K562 (cell line): ENCODE measurements around the gene NCOA3. TPM values are rescaled to one million over a fixed set of nuclear protein-coding genes. Genes with fewer than 3 reads are reported as not detected.

ENCODE experiments used
- ATF7 ChIP-seq: fragments of 450-650 bp; IDR thresholded peaks from 2 replicates; pipeline ENCODE4 v1.7.1; 2014; ENCODE audit warnings: mild to moderate bottlenecking, moderate library complexity
- BRD4 ChIP-seq: fragments of 200-600 bp; sonication (generic); IDR thresholded peaks from 2 replicates; pipeline ENCODE4 v1.6.1; 2017; ENCODE audit warnings: inconsistent platforms
- CBX5 ChIP-seq: IDR thresholded peaks from 2 replicates; pipeline ENCODE4 v1.6.1; 2014; ENCODE audit warnings: low read depth, borderline replicate concordance
- KDM1A ChIP-seq, 2 experiments: fragments of 450-650 bp; IDR thresholded peaks; 2 replicates each; pipeline ENCODE4 v1.6.1; 2016; ENCODE audit warnings: mild to moderate bottlenecking in 2 of 2
- MTA2 ChIP-seq: fragments of 450-650 bp; IDR thresholded peaks from 2 replicates; pipeline ENCODE4 v1.6.1; 2016; ENCODE audit warnings: low read depth
- SMARCB1 ChIP-seq: IDR thresholded peaks from 2 replicates; pipeline ENCODE4 v1.6.1; 2011; ENCODE audit warnings: improper control_type of control experiment, low read depth; ENCODE audit not compliant: insufficient read length
- TCF7L2 ChIP-seq: fragments of 150-350 bp; IDR thresholded peaks from 2 replicates; pipeline ENCODE4 v1.6.1; 2016; ENCODE audit warnings: low read depth, mild to moderate bottlenecking, low read length, moderate library complexity
- THAP7 ChIP-seq: fragments of 250-450 bp; sonication (Bioruptor Pico); IDR thresholded peaks from 2 replicates; pipeline ENCODE4 v1.5.0; 2021
- TRIM24 ChIP-seq, 2 experiments: fragments of 450-650 bp; IDR thresholded peaks; 2 replicates each; pipeline ENCODE4 v1.6.1; 2016
- TRIM28 ChIP-seq: fragments of 450-650 bp; IDR thresholded peaks from 2 replicates; pipeline ENCODE4 v1.6.1; 2017
- ZBTB8A ChIP-seq: fragments of 450-650 bp; IDR thresholded peaks from 2 replicates; pipeline ENCODE4 v1.6.1; 2018; ENCODE audit warnings: mild to moderate bottlenecking, moderate library complexity; ENCODE audit not compliant: partially characterized antibody
- ZNF277 ChIP-seq: fragments of 250-450 bp; sonication (Bioruptor Pico); IDR thresholded peaks from 2 replicates; pipeline ENCODE4 v1.8.0; 2022; ENCODE audit warnings: inconsistent platforms, mild to moderate bottlenecking, moderate library complexity, borderline replicate concordance
- ZNF75A ChIP-seq: fragments of 450-650 bp; formaldehyde crosslinking; IDR thresholded peaks from 2 replicates; pipeline ENCODE4 v1.4.0; 2020; ENCODE audit warnings: mild to moderate bottlenecking
- ZZZ3 ChIP-seq: fragments of 450-650 bp; IDR thresholded peaks from 2 replicates; pipeline ENCODE4 v1.6.1; 2016; ENCODE audit warnings: antibody characterized with exemption, mild to moderate bottlenecking, moderate library complexity
- polyA plus RNA-seq, 8 experiments: library from polyadenylated mRNA; depleted of rRNA in 4 of 8; stranded (reverse) in 5 of 8; unstranded in 3 of 8; fragments of >200 nt; fragmentation: Nextera tagmentation in 2 of 8; fragmentation: Illumina TruSeq in 1 of 8; extraction: Ambion mirVana in 2 of 8; extraction: Trizol in 1 of 8; gene quantifications; 2 replicates each; pipeline versions ENCODE4 v1.2.1 to v1.2.3, GENCODE V29; 2011 to 2014; ENCODE audit warnings: inconsistent platforms in 1 of 8, missing spikeins in 1 of 8
- total RNA-seq, 7 experiments: library from RNA; depleted of rRNA in 6 of 7; stranded (reverse); fragments of >200 nt in 6 of 7; fragmentation: Illumina TruSeq in 2 of 7; extraction: Trizol in 2 of 7; gene quantifications; 2 replicates each; pipeline versions ENCODE4 v1.2.1 to v1.2.3, GENCODE V29; 2011 to 2021; ENCODE audit warnings: low replicate concordance in 1 of 7

The NCOA3 gene
- total and polyA plus RNA-seq, 9 of the 15 experiments (the other 6 are each of a cell fraction or from before 2014, with no cell fraction given) = 3.2 to 24.3 (median 14.4) TPM

GRCh38 chr20:47527004-47527800 lies 25.5 kb downstream of the NCOA3 start (continued):
- TF ChIP-seq TCF7L2 (no peak), ZZZ3 (no peak), BRD4 (no peak), ZNF277 (CRISPR knock-in tag) (no peak), ATF7 (no peak), CBX5 (0 out of 2 replicates have a peak, but pooled peaks have one; percentile 12), THAP7 (no peak), ZNF75A (no peak), TRIM28 (peak; percentile 55; the same call in 1 of the 2 replicates), SMARCB1 (no peak), KDM1A (IDR thresholded peaks at IDR 0.05) (0 out of 4 replicates have a peak, but pooled peaks of 1 of the 2 experiments have one; percentile 25), MTA2 (no peak), ZBTB8A (peak; percentile 33), TRIM24 (IDR thresholded peaks at IDR 0.05) (peak in 1 of 2 experiments; percentile 59; a peak in 1 of 4 replicates)
